ENCODE measurements around the gene IQGAP2. TPM values are rescaled to one million over a fixed set of nuclear protein-coding genes. Genes with fewer than 3 reads are reported as not detected.
A peak's percentile ranks its signal among the peaks of the same experiment; 100 is the strongest.

IQGAP2 gene
- total RNA-seq, 3 donors from 2014 or later (not counting 1 experiment from before 2014, with no cell fraction given): 172 to 218 (median 207) TPM

- H3K36me3 ChIP-seq (ENCODE audit: control insufficient read depth, insufficient read depth, low read length): peaks cover 4% of the 10 kb centered on the region
- H3K4me3 Mint-ChIP-seq: no peak overlapping the region
- H3K27ac Mint-ChIP-seq: peak overlapping the region; percentile 96 to 99
- H3K9me3 ChIP-seq (ENCODE audit: control insufficient read depth, insufficient read depth, low read length): no peaks in the 10 kb centered on the region
- H3K27ac ChIP-seq (ENCODE audit: low read length): peak overlapping the region; percentile 12
- H3K9me3 Mint-ChIP-seq: peaks cover 0 to 6% of the 10 kb centered on the region in 2 donors
- H3K4me1 Mint-ChIP-seq: peaks cover 82 to 89% of the 10 kb centered on the region in 2 donors
- H3K27me3 Mint-ChIP-seq (ENCODE audit: low read depth in 2 of 2): no peaks in the 10 kb centered on the region
- intact Hi-C loops (cut with micrococcal nuclease): loop anchor here (5.0 kb wide), 2 partner anchors 34 to 51 kb away; no protein-coding TSS in a partner anchor
- WGBS (ENCODE audit: insufficient coverage): no CpG with 5 or more reads among the region's 1 CpG
- no peaks in the 10 kb centered on the region for H3K36me3 Mint-ChIP-seq
- no peak overlapping the region for H3K4me3 ChIP-seq (ENCODE audit: low read length)
- peaks cover 50% of the 10 kb centered on the region for H3K4me1 ChIP-seq (ENCODE audit: control insufficient read depth, insufficient read depth, low read length)
- no peak for DNase-seq
- no peak for ATAC-seq
- no peaks in the 10 kb centered on the region for H3K27me3 ChIP-seq (ENCODE audit: control insufficient read depth, insufficient read depth, low read length)
- TF ChIP-seq CTCF (IDR thresholded peaks at IDR 0.05): no peak
Observed at GRCh38 chr5:76471406-76471805, 68.3 kb downstream of the IQGAP2 start.

- peak overlapping the region; percentile 76 for H3K27ac ChIP-seq (ENCODE audit: low read length)
- Mint-ChIP-seq H3K27ac (peak overlapping the region; percentile 96 to 99), H3K36me3 (no peaks in the 10 kb centered on the region), H3K27me3 (ENCODE audit: low read depth in 2 of 2) (no peaks in the 10 kb centered on the region), H3K4me1 (peaks cover 83 to 88% of the 10 kb centered on the region in 2 donors), H3K4me3 (peak overlapping the region; percentile 33), H3K9me3 (peaks cover 0 to 6% of the 10 kb centered on the region in 2 donors)
- intact Hi-C loops (cut with micrococcal nuclease): loop anchor here (5.0 kb wide), 2 partner anchors 35 to 50 kb away; no protein-coding TSS in a partner anchor
- H3K4me1 ChIP-seq (ENCODE audit: control insufficient read depth, insufficient read depth, low read length): peaks cover 48% of the 10 kb centered on the region
- no peak for TF ChIP-seq CTCF (IDR thresholded peaks at IDR 0.05)
- H3K27me3 ChIP-seq (ENCODE audit: control insufficient read depth, insufficient read depth, low read length): no peaks in the 10 kb centered on the region
- H3K36me3 ChIP-seq (ENCODE audit: control insufficient read depth, insufficient read depth, low read length): no peaks in the 10 kb centered on the region
- no peak overlapping the region for H3K4me3 ChIP-seq (ENCODE audit: low read length)
- 91% methylated on average over 6 of the region's 6 CpGs for WGBS (ENCODE audit: insufficient coverage)
- no peak for DNase-seq
- no peak for ATAC-seq
- H3K9me3 ChIP-seq (ENCODE audit: control insufficient read depth, insufficient read depth, low read length): no peaks in the 10 kb centered on the region
Observed at GRCh38 chr5:76471987-76472334, 68.9 kb downstream of the IQGAP2 start.

GRCh38 chr5:76472335-76473008 lies 69.4 kb downstream of the IQGAP2 start:
- H3K4me3 ChIP-seq (ENCODE audit: low read length): no peak overlapping the region
- ATAC-seq (no peak), DNase-seq (peak in 1 of 2 donors; percentile 55)
- no peak for TF ChIP-seq CTCF (IDR thresholded peaks at IDR 0.05)
- no peaks in the 10 kb centered on the region for H3K36me3 Mint-ChIP-seq
- intact Hi-C loops (cut with micrococcal nuclease): loop anchor here (1.0 to 5.0 kb wide), 5 partner anchors 35 to 75 kb away; no protein-coding TSS in a partner anchor
- no peaks in the 10 kb centered on the region for H3K27me3 ChIP-seq (ENCODE audit: control insufficient read depth, insufficient read depth, low read length)
- no peaks in the 10 kb centered on the region for H3K36me3 ChIP-seq (ENCODE audit: control insufficient read depth, insufficient read depth, low read length)
- H3K4me1 Mint-ChIP-seq: peaks cover 80 to 85% of the 10 kb centered on the region in 2 donors
- H3K4me1 ChIP-seq (ENCODE audit: control insufficient read depth, insufficient read depth, low read length): peaks cover 47% of the 10 kb centered on the region
- 82% methylated on average over 6 of the region's 7 CpGs for WGBS (ENCODE audit: insufficient coverage)
- no peaks in the 10 kb centered on the region for H3K27me3 Mint-ChIP-seq (ENCODE audit: low read depth in 2 of 2)
- H3K9me3 Mint-ChIP-seq: peaks cover 0 to 6% of the 10 kb centered on the region in 2 donors
- peak overlapping the region; percentile 96 to 99 for H3K27ac Mint-ChIP-seq
- peak overlapping the region; percentile 76 for H3K27ac ChIP-seq (ENCODE audit: low read length)
- no peaks in the 10 kb centered on the region for H3K9me3 ChIP-seq (ENCODE audit: control insufficient read depth, insufficient read depth, low read length)
- peak overlapping the region; percentile 33 for H3K4me3 Mint-ChIP-seq
